Fibroblast of lung (primary cell): ENCODE results near the gene CCDC7.

Source experiments
- EZH2 ChIP-seq: IDR thresholded peaks from 2 replicates; pipeline ENCODE4 v1.5.1; 2012; ENCODE audit warnings: low read length, control low read depth, mild to moderate bottlenecking; ENCODE audit errors: missing control alignments
- TF ChIP-seq, protein P1 (sequence below), 2 donors: IDR thresholded peaks in 1 of 2; conservative IDR thresholded peaks in 1 of 2; 1 replicate in 1 of 2; 2 replicates in 1 of 2; pipeline ENCODE4 v1.5.1; 2011 to 2012; ENCODE audit warnings: low read length in 2 of 2, control low read depth in 1 of 2, inconsistent platforms in 1 of 2, low read depth in 1 of 2, mild to moderate bottlenecking in 1 of 2

DNA sequence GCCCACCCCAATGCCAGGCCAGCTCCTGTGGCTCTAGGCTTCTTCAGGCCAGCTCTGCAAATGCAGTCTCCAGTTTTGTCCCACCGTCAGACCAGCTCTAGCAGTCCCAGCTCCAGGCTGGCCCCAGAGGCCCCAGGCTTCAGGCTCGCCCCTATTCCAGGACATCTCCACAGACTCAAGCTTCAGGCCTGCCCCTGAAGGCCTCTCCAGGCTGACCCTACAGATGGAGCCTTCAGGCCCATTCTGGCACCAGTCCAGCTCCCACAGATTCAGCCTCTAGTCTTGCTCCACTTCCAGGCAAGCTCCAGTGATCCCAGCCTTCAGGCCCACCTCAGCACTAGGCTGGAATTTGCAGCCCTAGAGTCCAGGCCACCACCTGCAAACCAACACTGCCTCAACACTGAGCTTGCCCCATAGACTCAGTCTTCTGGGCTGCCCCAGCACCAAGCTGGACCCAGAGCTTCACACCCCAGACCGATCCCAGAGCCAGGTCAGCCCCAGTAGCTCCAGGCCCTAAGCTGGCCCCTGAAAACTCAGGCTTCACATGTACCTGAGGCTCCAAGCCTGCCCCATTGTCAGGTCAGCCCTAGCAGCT, 341.8 kb downstream of the CCDC7 start:
- TF ChIP-seq, protein P1, sequence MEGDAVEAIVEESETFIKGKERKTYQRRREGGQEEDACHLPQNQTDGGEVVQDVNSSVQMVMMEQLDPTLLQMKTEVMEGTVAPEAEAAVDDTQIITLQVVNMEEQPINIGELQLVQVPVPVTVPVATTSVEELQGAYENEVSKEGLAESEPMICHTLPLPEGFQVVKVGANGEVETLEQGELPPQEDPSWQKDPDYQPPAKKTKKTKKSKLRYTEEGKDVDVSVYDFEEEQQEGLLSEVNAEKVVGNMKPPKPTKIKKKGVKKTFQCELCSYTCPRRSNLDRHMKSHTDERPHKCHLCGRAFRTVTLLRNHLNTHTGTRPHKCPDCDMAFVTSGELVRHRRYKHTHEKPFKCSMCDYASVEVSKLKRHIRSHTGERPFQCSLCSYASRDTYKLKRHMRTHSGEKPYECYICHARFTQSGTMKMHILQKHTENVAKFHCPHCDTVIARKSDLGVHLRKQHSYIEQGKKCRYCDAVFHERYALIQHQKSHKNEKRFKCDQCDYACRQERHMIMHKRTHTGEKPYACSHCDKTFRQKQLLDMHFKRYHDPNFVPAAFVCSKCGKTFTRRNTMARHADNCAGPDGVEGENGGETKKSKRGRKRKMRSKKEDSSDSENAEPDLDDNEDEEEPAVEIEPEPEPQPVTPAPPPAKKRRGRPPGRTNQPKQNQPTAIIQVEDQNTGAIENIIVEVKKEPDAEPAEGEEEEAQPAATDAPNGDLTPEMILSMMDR (conservative IDR thresholded peaks at IDR 0.05 in 1 of 2, IDR thresholded peaks at IDR 0.05 in 1 of 2; ENCODE audit: low read depth in 1 of 2, low read length in 2 of 2) = no peak
- no peak for TF ChIP-seq EZH2
